C4-2B (cell line): ENCODE measurements around the gene SLC25A17.
"Not testable (repeated sequence)": the region's sequence is repeated elsewhere in the genome, so short reads cannot be mapped to it uniquely, and the experiment has no call there.

Experiments
- H3K27ac ChIP-seq: fragments of 450-650 bp; 2 replicates; pipeline ENCODE4 v1.5.1; 2017
- CTCF ChIP-seq: fragments of 450-650 bp; conservative IDR thresholded peaks from 2 replicates; pipeline ENCODE4 v1.5.1; 2017; ENCODE audit warnings: mild to moderate bottlenecking
- ZFX ChIP-seq: fragments of 450-650 bp; IDR thresholded peaks from 2 replicates; pipeline ENCODE4 v1.6.1; 2017

SLC25A17 gene

GRCh38 chr22:40723396-40723933 is 95.7 kb downstream of the SLC25A17 start:
- TF ChIP-seq ZFX, result no peak
- TF ChIP-seq CTCF, result no peak
- peak overlapping the region; percentile 16; the same call in 1 of the 2 replicates for H3K27ac ChIP-seq

GRCh38 chr22:40721266-40721665 is 97.9 kb downstream of the SLC25A17 start:
- TF ChIP-seq ZFX (no peak), CTCF (no peak)
- no peak overlapping the region for H3K27ac ChIP-seq

GRCh38 chr22:40720538-40721256 is 98.4 kb downstream of the SLC25A17 start:
- no peak for TF ChIP-seq ZFX
- TF ChIP-seq CTCF, result no peak

GRCh38 chr22:40720156-40720537 is 99.0 kb downstream of the SLC25A17 start:
- H3K27ac ChIP-seq, result not testable (repeated sequence)

More at GRCh38 chr22:40720538-40721256, 98.4 kb downstream of the SLC25A17 start:
- H3K27ac ChIP-seq, result no peak overlapping the region
